GM06990 (cell line): ENCODE results near the gene TOP2B.

ENCODE experiments used
- DNase-seq: peaks from one replicate; pipeline ENCODE4 v3.0.0-alpha.2; 2011; ENCODE audit not compliant: insufficient read length; ENCODE audit errors: extremely low read depth
- H3K27me3 ChIP-seq: replicated peaks from 2 replicates; pipeline ENCODE4 v1.6.0; 2011; ENCODE audit warnings: low read length; ENCODE audit not compliant: control insufficient read depth, insufficient read depth
- H3K36me3 ChIP-seq: 2 replicates; pipeline ENCODE4 v1.5.1; 2011; ENCODE audit warnings: low read length; ENCODE audit not compliant: control insufficient read depth, insufficient read depth
- H3K4me3 ChIP-seq: replicated peaks from 2 replicates; pipeline ENCODE4 v1.5.1; 2011; ENCODE audit warnings: low read depth, mild to moderate bottlenecking, control low read depth, low read length
- CTCF ChIP-seq: IDR thresholded peaks from 2 replicates; pipeline ENCODE4 v1.5.1; 2011; ENCODE audit warnings: low read length, control low read depth, mild to moderate bottlenecking, inconsistent platforms; ENCODE audit not compliant: insufficient read depth, poor library complexity, severe bottlenecking

The TOP2B gene

GRCh38 chr3:25690768-25691533 lies 26.2 kb upstream of the TOP2B start:
- DNase-seq, result no peak

GRCh38 chr3:25689226-25689625 lies 24.5 kb upstream of the TOP2B start:
- no peak for TF ChIP-seq CTCF
- DNase-seq, result no peak
- H3K27me3 ChIP-seq, result no peaks in the 10 kb centered on the region; the same call in 1 of the 2 replicates
- no peaks in the 10 kb centered on the region for H3K36me3 ChIP-seq
- no peak overlapping the region for H3K4me3 ChIP-seq

More at GRCh38 chr3:25690768-25691533, 26.2 kb upstream of the TOP2B start:
- Histone ChIP-seq H3K4me3 (no peak overlapping the region), H3K27me3 (no peaks in the 10 kb centered on the region; the same call in 1 of the 2 replicates), H3K36me3 (no peaks in the 10 kb centered on the region)
- TF ChIP-seq CTCF, result no peak

- no peak overlapping the region for H3K4me3 ChIP-seq
- no peak for DNase-seq
- no peak for TF ChIP-seq CTCF
- H3K36me3 ChIP-seq, result no peaks in the 10 kb centered on the region
- H3K27me3 ChIP-seq, result no peaks in the 10 kb centered on the region; the same call in 1 of the 2 replicates
Measured at GRCh38 chr3:25687742-25688141, 23.0 kb upstream of the TOP2B start.

GRCh38 chr3:25686766-25687165 lies 22.1 kb upstream of the TOP2B start:
- no peaks in the 10 kb centered on the region; the same call in 1 of the 2 replicates for H3K27me3 ChIP-seq
- TF ChIP-seq CTCF, result no peak

GRCh38 chr3:25683882-25684281 lies 19.2 kb upstream of the TOP2B start:
- no peak for DNase-seq
- H3K27me3 ChIP-seq, result no peaks in the 10 kb centered on the region
- no peak for TF ChIP-seq CTCF

More at GRCh38 chr3:25686766-25687165, 22.1 kb upstream of the TOP2B start:
- DNase-seq, result no peak
- Histone ChIP-seq H3K36me3 (no peaks in the 10 kb centered on the region), H3K4me3 (no peak overlapping the region)

More at GRCh38 chr3:25683882-25684281, 19.2 kb upstream of the TOP2B start:
- Histone ChIP-seq H3K4me3 (no peak overlapping the region), H3K36me3 (no peaks in the 10 kb centered on the region)
